Chondrocyte (in vitro differentiated cells): ENCODE data around the gene DST. TPM values are rescaled to one million over a fixed set of nuclear protein-coding genes. Genes with fewer than 3 reads are reported as not detected.

Source experiments
- DNase-seq: peaks from one replicate; pipeline ENCODE4 v3.0.0; 2021; ENCODE audit warnings: mixed read lengths, low spot score
- H3K27ac Mint-ChIP-seq: one replicate; pipeline ENCODE4 v1.8.0; 2021; ENCODE audit warnings: mild to moderate bottlenecking, moderate library complexity, mixed read lengths; ENCODE audit not compliant: unreplicated experiment
- H3K27me3 Mint-ChIP-seq: 2 replicates; pipeline ENCODE4 v1.8.0; 2021; ENCODE audit warnings: low read depth, mixed read lengths
- H3K36me3 Mint-ChIP-seq: 2 replicates; pipeline ENCODE4 v1.8.0; 2021; ENCODE audit warnings: low read depth, mixed read lengths
- H3K4me1 Mint-ChIP-seq: 2 replicates; pipeline ENCODE4 v1.8.0; 2021; ENCODE audit warnings: low read depth, mild to moderate bottlenecking, mixed read lengths
- H3K4me3 Mint-ChIP-seq: one replicate; pipeline ENCODE4 v1.8.0; 2021; ENCODE audit warnings: mild to moderate bottlenecking, moderate library complexity, mixed read lengths; ENCODE audit not compliant: unreplicated experiment
- H3K9me3 Mint-ChIP-seq: 2 replicates; pipeline ENCODE4 v1.8.0; 2021; ENCODE audit warnings: low read depth, mixed read lengths
- CTCF ChIP-seq: fragments of 200-600 bp; sonication (generic); IDR thresholded peaks from 2 replicates; pipeline ENCODE4 v1.5.0; 2021; ENCODE audit warnings: antibody characterized with exemption, mild to moderate bottlenecking, moderate library complexity
- total RNA-seq: library from RNA; stranded (reverse); gene quantifications from 3 replicates; pipeline ENCODE4 v1.2.1, GENCODE V29; 2021

Gene DST
- total RNA-seq, 1 donor from 2014 or later, result 168 TPM

- no peaks in the 10 kb centered on the region for H3K9me3 Mint-ChIP-seq
- DNase-seq, result no peak
- H3K4me1 Mint-ChIP-seq, result peaks cover 74% of the 10 kb centered on the region
- H3K4me3 Mint-ChIP-seq, result no peak overlapping the region
- no peak overlapping the region for H3K27ac Mint-ChIP-seq
- TF ChIP-seq CTCF, result no peak
- H3K27me3 Mint-ChIP-seq, result no peaks in the 10 kb centered on the region
- no peaks in the 10 kb centered on the region for H3K36me3 Mint-ChIP-seq
Measured at GRCh38 chr6:56689114-56689513, 46.4 kb upstream of the DST start.

- Mint-ChIP-seq H3K27ac (no peak overlapping the region), H3K9me3 (no peaks in the 10 kb centered on the region), H3K27me3 (no peaks in the 10 kb centered on the region), H3K4me1 (peaks cover 75% of the 10 kb centered on the region), H3K36me3 (no peaks in the 10 kb centered on the region), H3K4me3 (no peak overlapping the region)
- DNase-seq, result no peak
- no peak for TF ChIP-seq CTCF
Measured at GRCh38 chr6:56688521-56688920, 45.8 kb upstream of the DST start.

GRCh38 chr6:56687551-56687950 lies 44.9 kb upstream of the DST start:
- H3K27ac Mint-ChIP-seq, result no peak overlapping the region
- no peak for TF ChIP-seq CTCF
- no peak overlapping the region for H3K4me3 Mint-ChIP-seq
- no peaks in the 10 kb centered on the region for H3K9me3 Mint-ChIP-seq
- DNase-seq, result no peak
- peaks cover 75% of the 10 kb centered on the region for H3K4me1 Mint-ChIP-seq
- no peaks in the 10 kb centered on the region for H3K27me3 Mint-ChIP-seq
- H3K36me3 Mint-ChIP-seq, result no peaks in the 10 kb centered on the region

- H3K4me1 Mint-ChIP-seq, result peaks cover 69% of the 10 kb centered on the region
- H3K9me3 Mint-ChIP-seq, result no peaks in the 10 kb centered on the region
- H3K4me3 Mint-ChIP-seq, result no peak overlapping the region
- H3K36me3 Mint-ChIP-seq, result no peaks in the 10 kb centered on the region
- no peaks in the 10 kb centered on the region for H3K27me3 Mint-ChIP-seq
- no peak for DNase-seq
- TF ChIP-seq CTCF, result no peak
- H3K27ac Mint-ChIP-seq, result peak overlapping the region; percentile 20
Measured at GRCh38 chr6:56686429-56686828, 43.7 kb upstream of the DST start.

- no peak overlapping the region for H3K4me3 Mint-ChIP-seq
- H3K27ac Mint-ChIP-seq, result no peak overlapping the region
- H3K4me1 Mint-ChIP-seq, result peaks cover 68% of the 10 kb centered on the region
- no peaks in the 10 kb centered on the region for H3K27me3 Mint-ChIP-seq
- DNase-seq, result no peak
- no peaks in the 10 kb centered on the region for H3K36me3 Mint-ChIP-seq
- H3K9me3 Mint-ChIP-seq, result no peaks in the 10 kb centered on the region
- no peak for TF ChIP-seq CTCF
Measured at GRCh38 chr6:56685994-56686393, 43.3 kb upstream of the DST start.
